GM23338 (cell line): ENCODE data around the gene SHISAL1. TPM values are rescaled to one million over a fixed set of nuclear protein-coding genes. Genes with fewer than 3 reads are reported as not detected.

Source experiments
- ATAC-seq: fragments of 200-7000 bp; cut with Tn5 transposase; 3 replicates; pipeline ENCODE4 v1.9.1; 2020
- DNase-seq: peaks from one replicate; pipeline ENCODE4 v3.0.0-alpha.2; 2015; ENCODE audit warnings: low spot score
- H2AFZ ChIP-seq: fragments of 200-600 bp; sonication (generic); 2 replicates; pipeline ENCODE4 v1.8.0; 2016; ENCODE audit warnings: antibody characterized with exemption, mild to moderate bottlenecking, moderate library complexity
- H3F3A ChIP-seq: fragments of 200-600 bp; sonication (generic); replicated peaks from 2 replicates; pipeline ENCODE4 v1.8.0; 2017; ENCODE audit warnings: antibody characterized with exemption, mixed run types, low read depth
- H3K27ac ChIP-seq: fragments of 200-600 bp; sonication (generic); 2 replicates; pipeline ENCODE4 v1.6.1; 2016; ENCODE audit warnings: low read depth
- H3K27me3 ChIP-seq: fragments of 200-600 bp; sonication (generic); 2 replicates; pipeline ENCODE4 v1.8.0; 2016; ENCODE audit warnings: mild to moderate bottlenecking, mixed run types, moderate library complexity; ENCODE audit not compliant: insufficient read depth
- H3K36me3 ChIP-seq: fragments of 200-600 bp; sonication (generic); 2 replicates; pipeline ENCODE4 v1.8.0; 2016; ENCODE audit warnings: mild to moderate bottlenecking; ENCODE audit not compliant: insufficient read depth
- H3K4me1 ChIP-seq: fragments of 200-600 bp; sonication (generic); 2 replicates; pipeline ENCODE4 v1.8.0; 2016; ENCODE audit warnings: mild to moderate bottlenecking, moderate library complexity; ENCODE audit not compliant: insufficient read depth
- H3K4me2 ChIP-seq: fragments of 200-600 bp; sonication (generic); 2 replicates; pipeline ENCODE4 v1.7.1; 2017; ENCODE audit warnings: mixed run types
- H3K4me3 ChIP-seq: fragments of 200-600 bp; sonication (generic); 2 replicates; pipeline ENCODE4 v1.6.1; 2016; ENCODE audit warnings: mixed run types
- H3K79me2 ChIP-seq: fragments of 200-600 bp; sonication (generic); replicated peaks from 2 replicates; pipeline ENCODE4 v1.8.0; 2017; ENCODE audit warnings: mild to moderate bottlenecking; ENCODE audit not compliant: insufficient read depth
- H3K9me2 ChIP-seq: fragments of 200-600 bp; sonication (generic); 2 replicates; pipeline ENCODE4 v1.8.0; 2017; ENCODE audit not compliant: insufficient read depth
- H4K20me1 ChIP-seq: fragments of 200-600 bp; sonication (generic); replicated peaks from 2 replicates; pipeline ENCODE4 v1.8.0; 2017; ENCODE audit warnings: mild to moderate bottlenecking; ENCODE audit not compliant: insufficient read depth
- H3K27ac Mint-ChIP-seq: 2 replicates; pipeline ENCODE4 v1.8.0; 2020; ENCODE audit warnings: inconsistent platforms, mild to moderate bottlenecking, moderate library complexity, mixed read lengths
- H3K27me3 Mint-ChIP-seq: 3 replicates; pipeline ENCODE4 v1.8.0; 2022; ENCODE audit warnings: low read depth, mild to moderate bottlenecking, moderate library complexity, mixed read lengths, inconsistent platforms; ENCODE audit not compliant: insufficient read depth, poor library complexity
- H3K36me3 Mint-ChIP-seq: 3 replicates; pipeline ENCODE4 v1.8.0; 2021; ENCODE audit warnings: low read depth, mild to moderate bottlenecking, inconsistent platforms, moderate library complexity, mixed read lengths
- H3K4me1 Mint-ChIP-seq: 3 replicates; pipeline ENCODE4 v1.8.0; 2020; ENCODE audit warnings: mild to moderate bottlenecking, inconsistent platforms, mixed read lengths
- H3K4me3 Mint-ChIP-seq: 3 replicates; pipeline ENCODE4 v1.8.0; 2021; ENCODE audit warnings: moderate library complexity, mild to moderate bottlenecking, inconsistent platforms, mixed read lengths
- H3K9me3 Mint-ChIP-seq: 3 replicates; pipeline ENCODE4 v1.8.0; 2020; ENCODE audit warnings: moderate library complexity, mild to moderate bottlenecking, inconsistent platforms, mixed read lengths
- CREB1 ChIP-seq: fragments of 250-450 bp; sonication (Bioruptor Pico); IDR thresholded peaks from 2 replicates; pipeline ENCODE4 v1.5.0; 2020; ENCODE audit warnings: low read depth, mild to moderate bottlenecking, moderate library complexity
- EZH2 ChIP-seq: fragments of 200-600 bp; sonication (generic); IDR thresholded peaks from one replicate; pipeline ENCODE4 v1.8.0; 2017; ENCODE audit warnings: antibody characterized with exemption, mild to moderate bottlenecking, low read depth; ENCODE audit not compliant: unreplicated experiment
- EZH2phosphoT487 ChIP-seq: fragments of 200-600 bp; sonication (generic); IDR thresholded peaks from one replicate; pipeline ENCODE4 v1.8.1; 2018; ENCODE audit warnings: antibody characterized with exemption; ENCODE audit not compliant: unreplicated experiment
- JUNB ChIP-seq: IDR thresholded peaks from one replicate; pipeline ENCODE4 v1.6.1; 2016; ENCODE audit warnings: antibody characterized with exemption; ENCODE audit not compliant: unreplicated experiment
- NANOG ChIP-seq: IDR thresholded peaks from 2 replicates; pipeline ENCODE4 v1.6.1; 2016; ENCODE audit warnings: antibody characterized with exemption, borderline replicate concordance
- POLR2AphosphoS5 ChIP-seq: IDR thresholded peaks from 2 replicates; pipeline ENCODE4 v1.6.1; 2016; ENCODE audit warnings: antibody characterized with exemption, low read depth
- REST ChIP-seq: IDR thresholded peaks from one replicate; pipeline ENCODE4 v1.6.1; 2018; ENCODE audit warnings: antibody characterized with exemption; ENCODE audit not compliant: unreplicated experiment
- STAT1 ChIP-seq: IDR thresholded peaks from one replicate; pipeline ENCODE4 v1.6.1; 2016; ENCODE audit warnings: antibody characterized with exemption; ENCODE audit not compliant: unreplicated experiment
- ZNF114 ChIP-seq: fragments of 250-450 bp; sonication (Bioruptor Pico); IDR thresholded peaks from 2 replicates; pipeline ENCODE4 v1.5.0; 2020; ENCODE audit warnings: mild to moderate bottlenecking, moderate library complexity
- ZNF331 ChIP-seq: fragments of 250-450 bp; sonication (Bioruptor Pico); IDR thresholded peaks from 2 replicates; pipeline ENCODE4 v1.5.0; 2020; ENCODE audit warnings: low read depth, mild to moderate bottlenecking, moderate library complexity
- polyA plus RNA-seq: library from polyadenylated mRNA; unstranded; fragments of >200 nt; fragmentation: Nextera tagmentation; extraction: Ambion mirVana; gene quantifications from 2 replicates; pipeline ENCODE4 v1.2.1, GENCODE V29; 2016
- total RNA-seq: library from RNA; depleted of rRNA; stranded (reverse); fragments of >200 nt; shearing (Covaris generic); gene quantifications from 2 replicates; pipeline ENCODE4 v1.2.3, GENCODE V29; 2014
- TF ChIP-seq, protein P1 (sequence below): fragments of 250-450 bp; sonication (Bioruptor Pico); IDR thresholded peaks from 2 replicates; pipeline ENCODE4 v1.5.0; 2020; ENCODE audit warnings: mild to moderate bottlenecking, moderate library complexity
- TF ChIP-seq, protein P2 (sequence below), 2 experiments: fragments of 200-600 bp in 1 of 2; sonication (generic) in 1 of 2; conservative IDR thresholded peaks; 2 replicates each; pipeline versions ENCODE4 v1.5.1 to v1.6.1; 2016 to 2017; ENCODE audit warnings: antibody characterized with exemption in 2 of 2, low read depth in 2 of 2, mild to moderate bottlenecking in 2 of 2, moderate library complexity in 1 of 2
- TF ChIP-seq, protein P3 (sequence below): IDR thresholded peaks from 2 replicates; pipeline ENCODE4 v1.6.1; 2016; ENCODE audit warnings: antibody characterized with exemption

SHISAL1 gene
- total and polyA plus RNA-seq, 2 experiments from 2014 or later, result 0.71 to 3.4 TPM

DNA sequence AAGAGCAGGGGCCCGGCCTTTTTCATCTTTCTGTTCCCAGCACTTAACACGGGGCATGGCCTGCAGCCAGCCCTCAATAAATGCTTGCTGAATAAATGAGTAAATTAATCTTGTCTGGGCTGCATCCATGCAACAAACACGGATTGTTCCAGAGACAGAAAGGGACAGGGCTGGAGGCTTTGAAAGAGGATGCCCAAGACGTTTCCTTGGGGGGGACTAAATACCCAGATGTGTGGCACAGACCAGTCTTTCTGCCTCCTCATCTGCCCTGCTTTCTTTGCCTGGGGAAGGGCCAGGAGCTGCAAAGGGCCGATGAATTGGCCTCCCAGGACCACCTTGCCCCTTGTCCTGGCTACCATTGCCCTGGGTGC, 40.4 kb downstream of the SHISAL1 start:
- H3K27ac Mint-ChIP-seq, result no peak overlapping the region
- TF ChIP-seq, protein P1, sequence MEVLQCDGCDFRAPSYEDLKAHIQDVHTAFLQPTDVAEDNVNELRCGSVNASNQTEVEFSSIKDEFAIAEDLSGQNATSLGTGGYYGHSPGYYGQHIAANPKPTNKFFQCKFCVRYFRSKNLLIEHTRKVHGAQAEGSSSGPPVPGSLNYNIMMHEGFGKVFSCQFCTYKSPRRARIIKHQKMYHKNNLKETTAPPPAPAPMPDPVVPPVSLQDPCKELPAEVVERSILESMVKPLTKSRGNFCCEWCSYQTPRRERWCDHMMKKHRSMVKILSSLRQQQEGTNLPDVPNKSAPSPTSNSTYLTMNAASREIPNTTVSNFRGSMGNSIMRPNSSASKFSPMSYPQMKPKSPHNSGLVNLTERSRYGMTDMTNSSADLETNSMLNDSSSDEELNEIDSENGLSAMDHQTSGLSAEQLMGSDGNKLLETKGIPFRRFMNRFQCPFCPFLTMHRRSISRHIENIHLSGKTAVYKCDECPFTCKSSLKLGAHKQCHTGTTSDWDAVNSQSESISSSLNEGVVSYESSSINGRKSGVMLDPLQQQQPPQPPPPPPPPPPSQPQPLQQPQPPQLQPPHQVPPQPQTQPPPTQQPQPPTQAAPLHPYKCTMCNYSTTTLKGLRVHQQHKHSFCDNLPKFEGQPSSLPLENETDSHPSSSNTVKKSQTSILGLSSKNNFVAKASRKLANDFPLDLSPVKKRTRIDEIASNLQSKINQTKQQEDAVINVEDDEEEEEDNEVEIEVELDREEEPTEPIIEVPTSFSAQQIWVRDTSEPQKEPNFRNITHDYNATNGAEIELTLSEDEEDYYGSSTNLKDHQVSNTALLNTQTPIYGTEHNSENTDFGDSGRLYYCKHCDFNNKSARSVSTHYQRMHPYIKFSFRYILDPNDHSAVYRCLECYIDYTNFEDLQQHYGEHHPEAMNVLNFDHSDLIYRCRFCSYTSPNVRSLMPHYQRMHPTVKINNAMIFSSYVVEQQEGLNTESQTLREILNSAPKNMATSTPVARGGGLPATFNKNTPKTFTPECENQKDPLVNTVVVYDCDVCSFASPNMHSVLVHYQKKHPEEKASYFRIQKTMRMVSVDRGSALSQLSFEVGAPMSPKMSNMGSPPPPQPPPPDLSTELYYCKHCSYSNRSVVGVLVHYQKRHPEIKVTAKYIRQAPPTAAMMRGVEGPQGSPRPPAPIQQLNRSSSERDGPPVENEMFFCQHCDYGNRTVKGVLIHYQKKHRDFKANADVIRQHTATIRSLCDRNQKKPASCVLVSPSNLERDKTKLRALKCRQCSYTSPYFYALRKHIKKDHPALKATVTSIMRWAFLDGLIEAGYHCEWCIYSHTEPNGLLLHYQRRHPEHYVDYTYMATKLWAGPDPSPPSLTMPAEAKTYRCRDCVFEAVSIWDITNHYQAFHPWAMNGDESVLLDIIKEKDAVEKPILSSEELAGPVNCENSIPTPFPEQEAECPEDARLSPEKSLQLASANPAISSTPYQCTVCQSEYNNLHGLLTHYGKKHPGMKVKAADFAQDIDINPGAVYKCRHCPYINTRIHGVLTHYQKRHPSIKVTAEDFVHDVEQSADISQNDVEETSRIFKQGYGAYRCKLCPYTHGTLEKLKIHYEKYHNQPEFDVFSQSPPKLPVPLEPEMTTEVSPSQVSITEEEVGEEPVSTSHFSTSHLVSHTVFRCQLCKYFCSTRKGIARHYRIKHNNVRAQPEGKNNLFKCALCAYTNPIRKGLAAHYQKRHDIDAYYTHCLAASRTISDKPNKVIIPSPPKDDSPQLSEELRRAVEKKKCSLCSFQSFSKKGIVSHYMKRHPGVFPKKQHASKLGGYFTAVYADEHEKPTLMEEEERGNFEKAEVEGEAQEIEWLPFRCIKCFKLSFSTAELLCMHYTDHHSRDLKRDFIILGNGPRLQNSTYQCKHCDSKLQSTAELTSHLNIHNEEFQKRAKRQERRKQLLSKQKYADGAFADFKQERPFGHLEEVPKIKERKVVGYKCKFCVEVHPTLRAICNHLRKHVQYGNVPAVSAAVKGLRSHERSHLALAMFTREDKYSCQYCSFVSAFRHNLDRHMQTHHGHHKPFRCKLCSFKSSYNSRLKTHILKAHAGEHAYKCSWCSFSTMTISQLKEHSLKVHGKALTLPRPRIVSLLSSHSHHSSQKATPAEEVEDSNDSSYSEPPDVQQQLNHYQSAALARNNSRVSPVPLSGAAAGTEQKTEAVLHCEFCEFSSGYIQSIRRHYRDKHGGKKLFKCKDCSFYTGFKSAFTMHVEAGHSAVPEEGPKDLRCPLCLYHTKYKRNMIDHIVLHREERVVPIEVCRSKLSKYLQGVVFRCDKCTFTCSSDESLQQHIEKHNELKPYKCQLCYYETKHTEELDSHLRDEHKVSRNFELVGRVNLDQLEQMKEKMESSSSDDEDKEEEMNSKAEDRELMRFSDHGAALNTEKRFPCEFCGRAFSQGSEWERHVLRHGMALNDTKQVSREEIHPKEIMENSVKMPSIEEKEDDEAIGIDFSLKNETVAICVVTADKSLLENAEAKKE (CRISPR knock-in tag), result no peak
- TF ChIP-seq EZH2 (no peak), NANOG (no peak), JUNB (no peak), REST (no peak), CREB1 (CRISPR knock-in tag) (no peak), POLR2AphosphoS5 (no peak), ZNF331 (CRISPR knock-in tag) (no peak), ZNF114 (no peak), STAT1 (no peak), EZH2phosphoT487 (no peak)
- TF ChIP-seq, protein P2, sequence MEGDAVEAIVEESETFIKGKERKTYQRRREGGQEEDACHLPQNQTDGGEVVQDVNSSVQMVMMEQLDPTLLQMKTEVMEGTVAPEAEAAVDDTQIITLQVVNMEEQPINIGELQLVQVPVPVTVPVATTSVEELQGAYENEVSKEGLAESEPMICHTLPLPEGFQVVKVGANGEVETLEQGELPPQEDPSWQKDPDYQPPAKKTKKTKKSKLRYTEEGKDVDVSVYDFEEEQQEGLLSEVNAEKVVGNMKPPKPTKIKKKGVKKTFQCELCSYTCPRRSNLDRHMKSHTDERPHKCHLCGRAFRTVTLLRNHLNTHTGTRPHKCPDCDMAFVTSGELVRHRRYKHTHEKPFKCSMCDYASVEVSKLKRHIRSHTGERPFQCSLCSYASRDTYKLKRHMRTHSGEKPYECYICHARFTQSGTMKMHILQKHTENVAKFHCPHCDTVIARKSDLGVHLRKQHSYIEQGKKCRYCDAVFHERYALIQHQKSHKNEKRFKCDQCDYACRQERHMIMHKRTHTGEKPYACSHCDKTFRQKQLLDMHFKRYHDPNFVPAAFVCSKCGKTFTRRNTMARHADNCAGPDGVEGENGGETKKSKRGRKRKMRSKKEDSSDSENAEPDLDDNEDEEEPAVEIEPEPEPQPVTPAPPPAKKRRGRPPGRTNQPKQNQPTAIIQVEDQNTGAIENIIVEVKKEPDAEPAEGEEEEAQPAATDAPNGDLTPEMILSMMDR (conservative IDR thresholded peaks at IDR 0.05; ENCODE audit: low read depth in 2 of 2), result no peak
- TF ChIP-seq, protein P3, sequence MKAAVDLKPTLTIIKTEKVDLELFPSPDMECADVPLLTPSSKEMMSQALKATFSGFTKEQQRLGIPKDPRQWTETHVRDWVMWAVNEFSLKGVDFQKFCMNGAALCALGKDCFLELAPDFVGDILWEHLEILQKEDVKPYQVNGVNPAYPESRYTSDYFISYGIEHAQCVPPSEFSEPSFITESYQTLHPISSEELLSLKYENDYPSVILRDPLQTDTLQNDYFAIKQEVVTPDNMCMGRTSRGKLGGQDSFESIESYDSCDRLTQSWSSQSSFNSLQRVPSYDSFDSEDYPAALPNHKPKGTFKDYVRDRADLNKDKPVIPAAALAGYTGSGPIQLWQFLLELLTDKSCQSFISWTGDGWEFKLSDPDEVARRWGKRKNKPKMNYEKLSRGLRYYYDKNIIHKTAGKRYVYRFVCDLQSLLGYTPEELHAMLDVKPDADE, result no peak
- H3K27me3 Mint-ChIP-seq, result no peaks in the 10 kb centered on the region
- H3K4me3 ChIP-seq, result no peak overlapping the region
- H3K4me1 ChIP-seq, result peaks cover 7% of the 10 kb centered on the region; the same call in 1 of the 2 replicates
- H3K4me3 Mint-ChIP-seq, result no peak overlapping the region
- DNase-seq, result no peak
- no peak overlapping the region for H3K4me2 ChIP-seq
- H3K9me3 Mint-ChIP-seq, result no peaks in the 10 kb centered on the region
- no peak for ATAC-seq
- no peaks in the 10 kb centered on the region for H3F3A ChIP-seq
- no peaks in the 10 kb centered on the region for H3K9me2 ChIP-seq
- no peak overlapping the region for H3K27ac ChIP-seq
- no peaks in the 10 kb centered on the region for H3K36me3 Mint-ChIP-seq
- H4K20me1 ChIP-seq, result no peaks in the 10 kb centered on the region
- no peak overlapping the region for H2AFZ ChIP-seq
- H3K27me3 ChIP-seq, result no peaks in the 10 kb centered on the region
- H3K36me3 ChIP-seq, result no peaks in the 10 kb centered on the region
- H3K79me2 ChIP-seq, result no peaks in the 10 kb centered on the region
- peaks cover 30% of the 10 kb centered on the region for H3K4me1 Mint-ChIP-seq
